ENCODE results near the gene TSPAN4.

GRCh38 chr11:821512-822371 is 20.9 kb upstream of the TSPAN4 start:
- TF ChIP-seq CTCF (IDR thresholded peaks at IDR 0.05; ENCODE audit: borderline replicate concordance, extremely low read depth, low read length, poor library complexity, severe bottlenecking) (no peak), EZH2 (IDR thresholded peaks at IDR 0.05; ENCODE audit: borderline replicate concordance, low read depth, low read length, severe bottlenecking) (no peak)

Data from DND-41 (cell line).